Lower lobe of right lung (tissue), 2 donors: ENCODE data around the gene WNK1. TPM values are rescaled to one million over a fixed set of nuclear protein-coding genes. Genes with fewer than 3 reads are reported as not detected.

ENCODE experiments used
- ATAC-seq, 2 donors: fragments of 200-7000 bp; cut with Tn5 transposase; one replicate each; pipeline ENCODE4 v1.9.1; 2020 to 2022; ENCODE audit warnings: mild to moderate bottlenecking in 2 of 2, moderate library complexity in 2 of 2
- DNase-seq: peaks from one replicate; pipeline ENCODE4 v3.0.0-alpha.2; 2020
- H3K27ac ChIP-seq: fragments of 200-600 bp; one replicate; pipeline ENCODE4 v1.8.0; 2022
- H3K27me3 ChIP-seq: fragments of 200-600 bp; one replicate; pipeline ENCODE4 v1.8.0; 2022; ENCODE audit warnings: low read depth
- H3K36me3 ChIP-seq: fragments of 200-600 bp; one replicate; pipeline ENCODE4 v1.8.0; 2022; ENCODE audit warnings: mild to moderate bottlenecking
- H3K4me1 ChIP-seq: fragments of 200-600 bp; one replicate; pipeline ENCODE4 v1.8.0; 2022
- H3K4me3 ChIP-seq: fragments of 200-600 bp; one replicate; pipeline ENCODE4 v1.8.0; 2022; ENCODE audit warnings: mild to moderate bottlenecking
- H3K9me3 ChIP-seq: fragments of 200-600 bp; one replicate; pipeline ENCODE4 v1.8.0; 2022
- intact Hi-C: fragments of 100-400 bp; cut with DNase I; formaldehyde crosslinking; loops from one replicate; pipeline ENCODE4 v1.11.0; 2022
- total RNA-seq: library from RNA; stranded (reverse); fragmentation: NEBNext Ultra II Directional; extraction: Animal tissue kit (Norgen Biotek cat#: 25700); gene quantifications from one replicate; pipeline ENCODE4 v1.2.1, GENCODE V29; 2021
- TF ChIP-seq, protein P1 (sequence below): fragments of 200-600 bp; IDR thresholded peaks from one replicate; pipeline ENCODE4 v1.8.0; 2022; ENCODE audit warnings: antibody characterized with exemption, mild to moderate bottlenecking
- donor health status: DM: no; HTN: yes; CAD: no; lungs with severe emphysema.

The WNK1 gene
- total RNA-seq, 1 donor from 2014 or later: 206 TPM

DNA sequence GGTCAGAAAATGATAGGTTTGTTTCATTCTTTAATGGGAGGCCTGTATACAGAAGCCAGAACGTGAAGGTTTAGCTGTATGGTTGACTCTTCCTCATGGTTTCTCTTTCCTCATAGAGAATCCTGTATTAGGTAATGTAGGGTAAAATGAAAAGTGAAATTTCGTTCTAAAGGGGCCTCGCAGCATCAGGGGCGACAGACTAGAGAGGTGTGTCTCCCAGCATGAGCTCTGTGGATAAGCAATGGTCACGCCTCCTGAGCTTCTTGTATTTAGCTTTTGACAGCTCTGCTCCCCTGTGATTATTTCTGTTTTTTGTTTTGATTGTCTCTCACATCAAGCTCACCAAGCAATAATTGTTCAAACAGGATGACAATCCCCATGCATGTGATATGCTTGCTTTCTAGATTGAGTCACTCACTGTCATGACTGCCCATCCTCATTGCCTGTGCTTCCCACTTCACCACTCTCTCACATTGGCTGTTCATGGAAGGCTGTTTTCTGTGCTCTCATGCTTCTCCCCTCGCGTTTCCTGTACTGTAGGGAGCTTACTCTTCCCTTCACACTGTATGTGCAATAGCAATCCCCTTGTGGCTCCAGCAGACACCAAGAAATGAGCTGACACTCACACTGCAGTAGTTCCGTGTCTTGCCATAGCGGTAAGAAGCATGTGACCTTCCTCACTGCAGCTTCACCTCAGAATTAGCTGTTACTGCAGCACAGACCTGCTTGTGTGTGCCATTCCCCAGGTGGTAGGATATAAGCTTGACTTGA lies 153.1 kb downstream of the WNK1 start:
- peak in 1 of 2 donors; percentile 51 for ATAC-seq
- H3K27ac ChIP-seq: no peak overlapping the region
- H3K27me3 ChIP-seq: no peaks in the 10 kb centered on the region
- intact Hi-C loops: no loop called here
- DNase-seq: no peak
- H3K9me3 ChIP-seq: no peaks in the 10 kb centered on the region
- TF ChIP-seq, protein P1, sequence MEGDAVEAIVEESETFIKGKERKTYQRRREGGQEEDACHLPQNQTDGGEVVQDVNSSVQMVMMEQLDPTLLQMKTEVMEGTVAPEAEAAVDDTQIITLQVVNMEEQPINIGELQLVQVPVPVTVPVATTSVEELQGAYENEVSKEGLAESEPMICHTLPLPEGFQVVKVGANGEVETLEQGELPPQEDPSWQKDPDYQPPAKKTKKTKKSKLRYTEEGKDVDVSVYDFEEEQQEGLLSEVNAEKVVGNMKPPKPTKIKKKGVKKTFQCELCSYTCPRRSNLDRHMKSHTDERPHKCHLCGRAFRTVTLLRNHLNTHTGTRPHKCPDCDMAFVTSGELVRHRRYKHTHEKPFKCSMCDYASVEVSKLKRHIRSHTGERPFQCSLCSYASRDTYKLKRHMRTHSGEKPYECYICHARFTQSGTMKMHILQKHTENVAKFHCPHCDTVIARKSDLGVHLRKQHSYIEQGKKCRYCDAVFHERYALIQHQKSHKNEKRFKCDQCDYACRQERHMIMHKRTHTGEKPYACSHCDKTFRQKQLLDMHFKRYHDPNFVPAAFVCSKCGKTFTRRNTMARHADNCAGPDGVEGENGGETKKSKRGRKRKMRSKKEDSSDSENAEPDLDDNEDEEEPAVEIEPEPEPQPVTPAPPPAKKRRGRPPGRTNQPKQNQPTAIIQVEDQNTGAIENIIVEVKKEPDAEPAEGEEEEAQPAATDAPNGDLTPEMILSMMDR: no peak
- no peak overlapping the region for H3K4me3 ChIP-seq
- no peaks in the 10 kb centered on the region for H3K4me1 ChIP-seq
- peaks cover 99% of the 10 kb centered on the region for H3K36me3 ChIP-seq

DNA sequence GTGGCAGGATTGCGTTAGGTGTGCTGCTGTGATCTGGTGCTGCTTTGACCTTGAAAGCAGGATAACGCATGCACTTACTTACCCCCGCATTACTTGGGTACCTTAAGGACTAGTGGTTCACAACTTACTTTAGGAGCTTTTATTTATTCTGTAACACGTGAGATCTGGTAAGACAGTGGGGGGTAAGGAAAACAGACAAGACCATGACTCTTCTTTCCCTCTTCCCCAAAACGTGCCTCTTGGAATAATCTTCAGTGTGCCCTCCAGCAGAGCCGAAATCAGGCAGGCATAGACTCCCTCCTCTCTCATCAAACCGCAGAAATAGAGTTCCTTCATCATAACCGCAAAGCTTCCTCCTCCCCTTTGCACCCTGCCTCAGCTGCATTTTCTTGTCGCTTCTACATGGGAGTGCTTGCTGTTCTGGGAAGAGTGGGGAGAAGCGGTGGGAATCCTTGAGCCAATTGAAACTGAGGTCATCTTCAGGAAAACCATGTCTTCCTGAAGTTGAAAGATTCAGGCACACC lies 153.7 kb downstream of the WNK1 start:
- intact Hi-C loops: no loop called here
- ATAC-seq: no peak
- DNase-seq: no peak
- H3K4me1 ChIP-seq: peaks cover 6% of the 10 kb centered on the region
- H3K4me3 ChIP-seq: no peak overlapping the region
- no peak overlapping the region for H3K27ac ChIP-seq
- H3K27me3 ChIP-seq: no peaks in the 10 kb centered on the region
- peaks cover 99% of the 10 kb centered on the region for H3K36me3 ChIP-seq
- H3K9me3 ChIP-seq: no peaks in the 10 kb centered on the region
- TF ChIP-seq, protein P1: no peak

DNA sequence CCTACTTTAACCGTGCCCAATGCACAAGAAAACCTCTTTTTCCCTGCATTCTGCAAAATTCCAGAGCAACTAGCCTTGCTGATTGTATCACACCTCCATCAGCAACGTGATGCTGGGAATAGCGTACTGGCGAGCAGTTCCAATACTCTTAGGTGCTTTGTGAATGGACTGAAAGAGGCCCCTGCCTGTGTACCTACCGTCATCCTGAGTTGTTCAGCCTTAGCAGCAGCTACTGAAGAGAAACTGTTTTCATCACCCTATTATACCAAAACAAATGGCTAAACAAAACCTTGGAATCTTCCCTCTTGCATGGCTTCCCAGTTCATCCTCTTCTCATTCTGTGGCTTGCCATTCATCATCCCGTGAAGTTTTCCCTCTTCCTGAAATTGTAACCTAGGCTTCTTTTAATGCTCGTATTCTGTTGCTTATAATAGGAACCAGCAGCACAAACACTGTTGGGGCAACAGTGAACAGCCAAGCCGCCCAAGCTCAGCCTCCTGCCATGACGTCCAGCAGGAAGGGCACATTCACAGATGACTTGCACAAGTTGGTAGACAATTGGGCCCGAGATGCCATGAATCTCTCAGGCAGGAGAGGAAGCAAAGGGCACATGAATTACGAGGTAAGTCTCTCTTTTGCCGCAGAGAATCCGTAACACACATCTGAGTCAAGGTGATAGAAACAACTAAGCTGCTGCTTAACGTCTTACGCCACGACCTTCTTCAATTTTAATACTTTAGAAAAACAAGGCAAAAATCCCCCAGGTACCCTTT lies 155.2 kb downstream of the WNK1 start:
- Histone ChIP-seq H3K36me3 (peaks cover 99% of the 10 kb centered on the region), H3K27ac (no peak overlapping the region), H3K4me3 (no peak overlapping the region), H3K27me3 (no peaks in the 10 kb centered on the region), H3K9me3 (no peaks in the 10 kb centered on the region), H3K4me1 (peaks cover 13% of the 10 kb centered on the region)
- intact Hi-C loops: no loop called here
- DNase-seq (no peak), ATAC-seq (no peak)
- TF ChIP-seq, protein P1: no peak

DNA sequence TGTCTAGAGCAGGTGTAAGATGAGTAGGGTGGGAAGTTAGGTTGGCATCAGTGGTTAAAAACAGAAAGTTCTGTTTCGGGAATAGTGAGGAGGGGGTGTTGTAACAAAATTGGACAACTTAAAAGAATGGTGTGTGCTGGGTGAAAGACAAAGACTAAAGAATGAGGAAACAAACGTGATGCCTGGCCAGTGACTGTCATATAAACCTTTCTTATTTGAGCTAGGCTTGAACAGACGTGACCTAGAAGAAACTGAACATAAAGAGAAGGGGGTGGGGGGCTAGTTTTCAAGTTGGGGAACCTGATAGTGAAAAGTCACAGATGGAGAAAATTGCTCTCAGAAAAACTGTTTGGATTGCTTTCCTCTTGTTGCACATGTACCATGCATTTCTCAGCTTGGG lies 157.5 kb downstream of the WNK1 start:
- Histone ChIP-seq H3K36me3 (peaks cover 99% of the 10 kb centered on the region), H3K9me3 (no peaks in the 10 kb centered on the region), H3K4me3 (no peak overlapping the region), H3K27ac (no peak overlapping the region), H3K4me1 (peaks cover 23% of the 10 kb centered on the region), H3K27me3 (no peaks in the 10 kb centered on the region)
- DNase-seq (no peak), ATAC-seq (no peak)
- intact Hi-C loops: no loop called here
- TF ChIP-seq, protein P1: no peak

DNA sequence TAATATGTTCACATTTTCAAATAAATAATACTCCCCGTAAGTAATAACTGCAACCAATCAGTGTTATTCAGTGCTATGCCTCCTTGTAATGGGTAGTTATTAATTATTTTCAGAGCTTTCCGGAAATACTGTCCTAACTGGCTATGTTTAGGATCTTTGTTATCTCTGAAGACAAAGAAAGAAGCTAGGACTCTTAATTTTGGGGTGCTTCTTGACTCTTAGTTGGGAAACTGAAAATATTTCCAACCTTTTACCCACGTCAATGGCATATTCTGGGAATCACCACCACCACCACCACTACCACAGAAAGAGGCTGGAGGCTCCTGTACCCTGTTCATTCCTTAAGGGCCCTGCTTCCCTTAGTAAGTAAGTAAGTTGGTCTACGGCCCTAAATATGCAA lies 158.0 kb downstream of the WNK1 start:
- H3K4me3 ChIP-seq: no peak overlapping the region
- no peaks in the 10 kb centered on the region for H3K9me3 ChIP-seq
- intact Hi-C loops: no loop called here
- H3K27ac ChIP-seq: no peak overlapping the region
- DNase-seq: no peak
- no peak for ATAC-seq
- H3K27me3 ChIP-seq: no peaks in the 10 kb centered on the region
- TF ChIP-seq, protein P1: no peak
- H3K36me3 ChIP-seq: peaks cover 99% of the 10 kb centered on the region
- peaks cover 28% of the 10 kb centered on the region for H3K4me1 ChIP-seq
